ENCODE measurements around the gene PRDM4.

- no peak for TF ChIP-seq CTCF (IDR thresholded peaks at IDR 0.05)
- TF ChIP-seq POLR2A (IDR thresholded peaks at IDR 0.05): no peak
These were observed 26.8 kb downstream of the PRDM4 start for GRCh38 chr12:107734139-107734538.
